ENCODE data around the gene ABCC1. TPM values are rescaled to one million over a fixed set of nuclear protein-coding genes. Genes with fewer than 3 reads are reported as not detected.

Gene ABCC1
- total and polyA plus RNA-seq, 12 donors, result 6.1 to 32.8 (median 21.6) TPM

DNA sequence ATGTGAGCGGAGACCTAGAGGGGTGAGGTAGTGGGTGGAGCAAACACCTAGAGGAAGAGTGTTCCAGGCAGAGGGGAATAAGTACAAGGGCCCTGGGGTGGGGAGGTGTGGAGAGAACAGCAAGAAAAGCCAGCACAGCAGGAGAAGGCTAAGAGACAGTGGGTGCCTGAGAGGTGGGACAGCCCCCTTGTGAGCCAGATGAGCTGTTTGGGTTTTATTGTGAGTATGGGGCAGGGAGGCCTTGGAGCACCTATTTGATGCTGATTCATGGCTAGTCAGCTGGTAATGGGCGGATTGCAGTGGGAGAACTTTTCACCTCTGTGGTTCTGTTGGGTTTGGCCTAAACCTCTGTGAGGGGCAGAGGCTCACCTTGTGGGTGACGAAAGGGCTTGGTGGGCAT is 68.4 kb downstream of the ABCC1 start:
- intact Hi-C loops (cut with DNase I), result loop anchor here in 1 of 10 donors (10.0 kb wide), 1 partner anchor 63 kb away; no protein-coding TSS in a partner anchor
- ATAC-seq, result no peak
- 97 to 98% methylated on average over 3 of the region's 3 CpGs for WGBS, 2 donors
- Histone ChIP-seq H3K4me3 (no peak overlapping the region), H3K9me3 (no peaks in the 10 kb centered on the region), H3K27ac (no peak overlapping the region), H3K27me3 (no peaks in the 10 kb centered on the region), H3K36me3 (peaks cover 0 to 71% (median 8%) of the 10 kb centered on the region in 9 donors), H3K4me1 (peaks cover 6 to 49% (median 28%) of the 10 kb centered on the region in 9 donors)
- TF ChIP-seq, protein P1, sequence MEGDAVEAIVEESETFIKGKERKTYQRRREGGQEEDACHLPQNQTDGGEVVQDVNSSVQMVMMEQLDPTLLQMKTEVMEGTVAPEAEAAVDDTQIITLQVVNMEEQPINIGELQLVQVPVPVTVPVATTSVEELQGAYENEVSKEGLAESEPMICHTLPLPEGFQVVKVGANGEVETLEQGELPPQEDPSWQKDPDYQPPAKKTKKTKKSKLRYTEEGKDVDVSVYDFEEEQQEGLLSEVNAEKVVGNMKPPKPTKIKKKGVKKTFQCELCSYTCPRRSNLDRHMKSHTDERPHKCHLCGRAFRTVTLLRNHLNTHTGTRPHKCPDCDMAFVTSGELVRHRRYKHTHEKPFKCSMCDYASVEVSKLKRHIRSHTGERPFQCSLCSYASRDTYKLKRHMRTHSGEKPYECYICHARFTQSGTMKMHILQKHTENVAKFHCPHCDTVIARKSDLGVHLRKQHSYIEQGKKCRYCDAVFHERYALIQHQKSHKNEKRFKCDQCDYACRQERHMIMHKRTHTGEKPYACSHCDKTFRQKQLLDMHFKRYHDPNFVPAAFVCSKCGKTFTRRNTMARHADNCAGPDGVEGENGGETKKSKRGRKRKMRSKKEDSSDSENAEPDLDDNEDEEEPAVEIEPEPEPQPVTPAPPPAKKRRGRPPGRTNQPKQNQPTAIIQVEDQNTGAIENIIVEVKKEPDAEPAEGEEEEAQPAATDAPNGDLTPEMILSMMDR (IDR thresholded peaks at IDR 0.05), result no peak
- no peak for DNase-seq

DNA sequence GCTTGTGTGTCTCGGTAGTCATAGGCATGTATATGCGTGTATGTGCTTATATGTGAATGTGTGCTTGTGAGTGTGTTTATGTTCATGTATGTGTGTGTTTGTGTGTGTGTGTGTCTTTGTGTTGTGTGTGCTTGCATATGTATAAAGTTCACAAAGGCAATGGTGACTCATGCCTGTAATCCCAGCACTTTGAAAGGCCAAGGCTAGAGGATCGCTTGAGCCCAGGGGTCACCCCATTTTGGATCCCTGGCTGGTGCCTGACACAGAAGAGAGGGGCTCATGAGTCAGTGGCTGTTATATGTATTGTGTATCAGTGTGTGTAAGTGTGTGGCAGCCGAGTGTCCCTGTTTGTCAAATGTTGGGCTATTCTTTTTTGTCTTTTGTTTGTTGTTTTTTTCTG is 69.3 kb downstream of the ABCC1 start:
- ATAC-seq (no peak), DNase-seq (no peak)
- no peaks in the 10 kb centered on the region for H3K9me3 ChIP-seq
- peaks cover 6 to 47% (median 31%) of the 10 kb centered on the region in 9 donors for H3K4me1 ChIP-seq
- no peak overlapping the region for H3K4me3 ChIP-seq
- intact Hi-C loops (cut with DNase I), result loop anchor here in 1 of 10 donors (10.0 kb wide), 1 partner anchor 64 kb away; no protein-coding TSS in a partner anchor
- H3K27me3 ChIP-seq, result no peaks in the 10 kb centered on the region
- TF ChIP-seq, protein P1 (IDR thresholded peaks at IDR 0.05), result no peak
- H3K36me3 ChIP-seq, result peaks cover 0 to 73% (median 8%) of the 10 kb centered on the region in 9 donors
- H3K27ac ChIP-seq, result no peak overlapping the region
- WGBS, 2 donors, result 94 to 95% methylated on average over 4 of the region's 4 CpGs

DNA sequence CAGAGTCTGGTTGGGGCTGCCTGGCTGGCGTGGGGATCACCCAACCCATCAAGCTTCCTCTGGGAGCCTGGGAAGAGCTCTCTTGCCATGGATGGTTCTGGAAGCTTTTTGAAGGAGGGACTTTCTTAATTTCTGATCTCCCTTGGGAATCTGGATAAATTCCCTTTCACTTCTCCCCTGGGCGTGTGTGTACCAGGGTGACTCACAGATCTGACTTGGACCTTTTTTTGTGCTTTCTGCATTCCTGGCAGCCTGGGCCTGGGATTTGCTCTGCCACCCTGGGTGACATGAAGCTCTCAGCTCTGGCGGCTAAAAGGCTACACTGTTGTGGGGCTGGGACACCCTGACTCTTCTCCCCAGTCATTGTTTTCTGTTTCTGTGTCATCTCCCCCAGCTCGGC is 70.1 kb downstream of the ABCC1 start:
- WGBS, 2 donors, result 91 to 94% methylated on average over 4 of the region's 4 CpGs
- no peak overlapping the region for H3K4me3 ChIP-seq
- DNase-seq, result no peak
- TF ChIP-seq, protein P1 (IDR thresholded peaks at IDR 0.05), result no peak
- H3K27ac ChIP-seq, result no peak overlapping the region
- no peak for ATAC-seq
- H3K4me1 ChIP-seq, result peaks cover 6 to 42% (median 31%) of the 10 kb centered on the region in 9 donors
- H3K36me3 ChIP-seq, result peaks cover 0 to 70% (median 8%) of the 10 kb centered on the region in 9 donors
- intact Hi-C loops (cut with DNase I), result loop anchor here in 1 of 10 donors (10.0 kb wide), 1 partner anchor 65 kb away; no protein-coding TSS in a partner anchor
- H3K27me3 ChIP-seq, result no peaks in the 10 kb centered on the region
- H3K9me3 ChIP-seq, result no peaks in the 10 kb centered on the region

DNA sequence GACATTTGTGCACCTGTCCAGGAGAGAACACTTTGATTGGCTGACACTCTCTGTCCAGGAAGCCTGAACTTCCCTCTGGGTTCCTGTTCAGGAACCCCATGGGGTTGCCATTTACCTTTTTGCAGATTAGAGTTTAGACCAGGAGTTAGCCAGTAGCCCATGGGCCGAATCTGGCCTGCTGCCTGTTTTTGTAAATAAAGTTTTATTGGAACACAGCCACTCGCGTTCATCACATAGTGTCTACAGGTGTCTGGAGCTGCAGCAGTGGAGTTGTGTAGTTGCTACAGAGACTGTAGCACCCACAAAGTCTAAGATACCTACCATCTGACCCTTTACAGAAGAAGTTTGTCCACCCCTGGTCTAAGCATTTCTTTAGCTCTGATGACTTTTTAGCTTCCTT is 70.9 kb downstream of the ABCC1 start:
- Histone ChIP-seq H3K4me3 (no peak overlapping the region), H3K27me3 (no peaks in the 10 kb centered on the region), H3K27ac (no peak overlapping the region), H3K36me3 (peaks cover 0 to 65% (median 8%) of the 10 kb centered on the region in 9 donors), H3K4me1 (peaks cover 2 to 34% (median 26%) of the 10 kb centered on the region in 9 donors), H3K9me3 (no peaks in the 10 kb centered on the region)
- DNase-seq, result no peak
- 96 to 97% methylated on average over 3 of the region's 3 CpGs for WGBS, 2 donors
- intact Hi-C loops (cut with DNase I), result loop anchor here in 5 of 10 donors (5.0 to 10.0 kb wide), 5 partner anchors 37 to 135 kb away; partner anchors contain the start of gene CEP20 (in 3 of the 5)
- TF ChIP-seq, protein P1 (IDR thresholded peaks at IDR 0.05), result no peak
- no peak for ATAC-seq
